WERI-Rb-1 (cell line): Measurements from ENCODE around the gene IGFLR1.

Source experiments
- DNase-seq: peaks from one replicate; pipeline ENCODE4 v3.0.0-alpha.2; 2020
- H3K27ac ChIP-seq: fragments of 250-450 bp; sonication (Bioruptor Pico); 2 replicates; pipeline ENCODE4 v1.5.1; 2020; ENCODE audit warnings: mild to moderate bottlenecking, moderate library complexity
- H3K27me3 ChIP-seq: fragments of 250-450 bp; sonication (Bioruptor Pico); 2 replicates; pipeline ENCODE4 v1.5.1; 2021; ENCODE audit warnings: mild to moderate bottlenecking, low read depth, moderate library complexity; ENCODE audit not compliant: insufficient read depth, severe bottlenecking
- H3K36me3 ChIP-seq: fragments of 250-450 bp; sonication (Bioruptor Pico); 2 replicates; pipeline ENCODE4 v1.5.1; 2020; ENCODE audit warnings: mild to moderate bottlenecking, moderate library complexity
- H3K4me3 ChIP-seq: 2 replicates; pipeline ENCODE4 v1.5.1; 2011; ENCODE audit warnings: low read depth, mild to moderate bottlenecking, control low read depth, low read length
- H3K9me3 ChIP-seq: fragments of 250-450 bp; sonication (Bioruptor Pico); 2 replicates; pipeline ENCODE4 v1.5.1; 2021; ENCODE audit warnings: mild to moderate bottlenecking, moderate library complexity; ENCODE audit not compliant: severe bottlenecking
- CTCF ChIP-seq: IDR thresholded peaks from 2 replicates; pipeline ENCODE4 v1.5.1; 2011; ENCODE audit warnings: low read depth, mild to moderate bottlenecking, control low read depth, inconsistent platforms, low read length

Gene IGFLR1

GRCh38 chr19:35716801-35717664, 25.2 kb downstream of the IGFLR1 start:
- no peaks in the 10 kb centered on the region for H3K9me3 ChIP-seq
- peak; percentile 92 for DNase-seq
- H3K36me3 ChIP-seq, result peaks cover 20% of the 10 kb centered on the region
- peak overlapping the region; percentile 93 for H3K27ac ChIP-seq
- peak; percentile 81 for TF ChIP-seq CTCF
- peak overlapping the region; percentile 63 for H3K4me3 ChIP-seq
- H3K27me3 ChIP-seq, result no peaks in the 10 kb centered on the region

GRCh38 chr19:35715981-35716800, 26.1 kb downstream of the IGFLR1 start:
- H3K27ac ChIP-seq, result peak overlapping the region; percentile 93
- H3K27me3 ChIP-seq, result no peaks in the 10 kb centered on the region
- TF ChIP-seq CTCF, result 0 out of 2 replicates have a peak, but pooled peaks have one; percentile 0
- H3K9me3 ChIP-seq, result no peaks in the 10 kb centered on the region
- peaks cover 12% of the 10 kb centered on the region for H3K36me3 ChIP-seq
- no peak for DNase-seq
- peak overlapping the region; percentile 63 for H3K4me3 ChIP-seq

- no peaks in the 10 kb centered on the region for H3K9me3 ChIP-seq
- peak overlapping the region; percentile 63 for H3K4me3 ChIP-seq
- H3K36me3 ChIP-seq, result peaks cover 10% of the 10 kb centered on the region
- no peaks in the 10 kb centered on the region for H3K27me3 ChIP-seq
- no peak for DNase-seq
- TF ChIP-seq CTCF, result no peak
- H3K27ac ChIP-seq, result peak overlapping the region; percentile 93
These were observed 26.9 kb downstream of the IGFLR1 start for GRCh38 chr19:35715355-35715809.

- peak; percentile 58 for DNase-seq
These were observed 27.5 kb downstream of the IGFLR1 start for GRCh38 chr19:35714601-35715354.

More at GRCh38 chr19:35714601-35715354, 27.5 kb downstream of the IGFLR1 start:
- no peaks in the 10 kb centered on the region for H3K27me3 ChIP-seq
- peak overlapping the region; percentile 93 for H3K27ac ChIP-seq
- peaks cover 5% of the 10 kb centered on the region for H3K36me3 ChIP-seq
- H3K4me3 ChIP-seq, result no peak overlapping the region
- peak; percentile 40; the same call in 1 of the 2 replicates for TF ChIP-seq CTCF
- H3K9me3 ChIP-seq, result no peaks in the 10 kb centered on the region
